Retinal pigment epithelial cell (primary cell): ENCODE data around the gene MSANTD1.

ENCODE experiments used
- DNase-seq: peaks from one replicate; pipeline ENCODE4 v3.0.0-alpha.2; 2010; ENCODE audit warnings: low read depth
- H3K4me3 ChIP-seq: 2 replicates; pipeline ENCODE4 v1.5.1; 2011; ENCODE audit warnings: mild to moderate bottlenecking, low read length, control low read depth, moderate library complexity
- TF ChIP-seq, protein P1 (sequence below): conservative IDR thresholded peaks from 2 replicates; pipeline ENCODE4 v1.5.1; 2011; ENCODE audit warnings: low read depth, low read length, control low read depth, inconsistent platforms

MSANTD1 gene

DNA sequence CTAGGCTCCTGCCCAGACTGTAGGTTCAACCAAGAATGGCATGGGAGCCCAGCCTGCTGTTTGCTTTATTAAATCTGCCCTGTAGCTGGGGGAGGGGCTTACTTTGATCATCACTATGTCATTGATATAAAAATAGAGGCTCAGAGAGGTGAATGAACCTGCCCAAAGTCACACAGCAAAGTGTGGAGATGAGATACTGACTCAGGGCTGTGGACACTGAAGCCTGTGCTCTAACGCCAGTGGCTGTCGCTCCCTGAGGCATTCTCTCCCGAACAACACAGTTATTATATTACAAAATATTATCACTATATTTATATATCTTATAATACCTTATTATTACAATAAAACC, 3.5 kb downstream of the MSANTD1 start:
- no peak overlapping the region for H3K4me3 ChIP-seq
- TF ChIP-seq, protein P1, sequence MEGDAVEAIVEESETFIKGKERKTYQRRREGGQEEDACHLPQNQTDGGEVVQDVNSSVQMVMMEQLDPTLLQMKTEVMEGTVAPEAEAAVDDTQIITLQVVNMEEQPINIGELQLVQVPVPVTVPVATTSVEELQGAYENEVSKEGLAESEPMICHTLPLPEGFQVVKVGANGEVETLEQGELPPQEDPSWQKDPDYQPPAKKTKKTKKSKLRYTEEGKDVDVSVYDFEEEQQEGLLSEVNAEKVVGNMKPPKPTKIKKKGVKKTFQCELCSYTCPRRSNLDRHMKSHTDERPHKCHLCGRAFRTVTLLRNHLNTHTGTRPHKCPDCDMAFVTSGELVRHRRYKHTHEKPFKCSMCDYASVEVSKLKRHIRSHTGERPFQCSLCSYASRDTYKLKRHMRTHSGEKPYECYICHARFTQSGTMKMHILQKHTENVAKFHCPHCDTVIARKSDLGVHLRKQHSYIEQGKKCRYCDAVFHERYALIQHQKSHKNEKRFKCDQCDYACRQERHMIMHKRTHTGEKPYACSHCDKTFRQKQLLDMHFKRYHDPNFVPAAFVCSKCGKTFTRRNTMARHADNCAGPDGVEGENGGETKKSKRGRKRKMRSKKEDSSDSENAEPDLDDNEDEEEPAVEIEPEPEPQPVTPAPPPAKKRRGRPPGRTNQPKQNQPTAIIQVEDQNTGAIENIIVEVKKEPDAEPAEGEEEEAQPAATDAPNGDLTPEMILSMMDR, result no peak
- DNase-seq, result no peak

DNA sequence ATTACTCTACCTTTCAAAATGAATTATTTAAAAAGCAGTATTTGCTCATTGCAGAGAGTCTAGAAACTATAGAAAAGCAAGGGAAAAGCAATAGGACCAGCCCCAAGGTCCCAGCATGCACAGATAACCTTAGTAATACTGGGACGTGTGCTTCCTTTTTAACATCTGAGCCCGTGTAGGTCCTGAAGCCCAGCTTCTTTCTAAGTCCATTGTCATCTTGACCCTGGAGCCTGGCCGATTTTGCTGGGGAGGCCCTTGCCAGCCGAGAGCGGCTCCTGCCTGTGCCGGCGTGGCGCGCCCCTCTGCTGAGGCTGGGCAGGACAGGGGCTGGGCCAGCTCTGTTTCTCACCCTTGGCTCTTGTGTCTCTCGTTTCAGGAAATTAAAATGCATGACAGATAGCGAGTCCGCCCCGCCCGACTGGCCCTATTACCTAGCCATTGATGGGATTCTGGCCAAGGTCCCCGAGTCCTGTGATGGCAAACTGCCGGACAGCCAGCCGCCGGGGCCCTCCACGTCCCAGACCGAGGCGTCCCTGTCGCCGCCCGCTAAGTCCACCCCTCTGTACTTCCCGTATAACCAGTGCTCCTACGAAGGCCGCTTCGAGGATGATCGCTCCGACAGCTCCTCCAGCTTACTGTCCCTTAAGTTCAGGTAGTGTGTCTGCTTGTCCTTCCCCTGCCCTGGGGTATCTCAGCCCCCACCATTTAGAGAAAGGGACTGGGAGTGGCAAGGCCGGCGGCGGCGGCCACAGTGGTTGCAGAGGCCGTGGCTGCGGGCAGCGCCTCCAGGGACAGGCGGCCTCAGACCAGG, 4.1 kb downstream of the MSANTD1 start:
- H3K4me3 ChIP-seq, result no peak overlapping the region
- TF ChIP-seq, protein P1, result no peak
- DNase-seq, result no peak

DNA sequence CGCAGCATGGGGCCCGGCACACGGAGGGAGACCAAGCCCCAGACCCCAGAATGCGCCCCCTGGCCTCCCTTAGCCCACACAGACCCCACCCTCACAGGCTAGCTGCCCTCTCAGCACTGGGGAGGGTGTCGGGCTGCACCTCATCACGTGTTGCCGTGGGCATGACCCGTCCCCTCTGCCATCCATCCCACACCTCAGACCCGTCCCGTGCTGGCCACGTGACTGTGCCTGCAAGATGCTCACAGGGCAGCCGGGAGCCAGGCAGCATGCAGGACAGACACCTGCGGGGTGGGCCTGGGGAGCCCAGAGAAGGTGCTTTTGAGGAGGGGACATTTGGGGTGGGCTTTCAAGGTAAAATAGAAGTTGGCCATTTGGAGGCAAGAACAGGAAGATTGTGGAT, 4.8 kb downstream of the MSANTD1 start:
- no peak overlapping the region for H3K4me3 ChIP-seq
- TF ChIP-seq, protein P1, result no peak
- no peak for DNase-seq

DNA sequence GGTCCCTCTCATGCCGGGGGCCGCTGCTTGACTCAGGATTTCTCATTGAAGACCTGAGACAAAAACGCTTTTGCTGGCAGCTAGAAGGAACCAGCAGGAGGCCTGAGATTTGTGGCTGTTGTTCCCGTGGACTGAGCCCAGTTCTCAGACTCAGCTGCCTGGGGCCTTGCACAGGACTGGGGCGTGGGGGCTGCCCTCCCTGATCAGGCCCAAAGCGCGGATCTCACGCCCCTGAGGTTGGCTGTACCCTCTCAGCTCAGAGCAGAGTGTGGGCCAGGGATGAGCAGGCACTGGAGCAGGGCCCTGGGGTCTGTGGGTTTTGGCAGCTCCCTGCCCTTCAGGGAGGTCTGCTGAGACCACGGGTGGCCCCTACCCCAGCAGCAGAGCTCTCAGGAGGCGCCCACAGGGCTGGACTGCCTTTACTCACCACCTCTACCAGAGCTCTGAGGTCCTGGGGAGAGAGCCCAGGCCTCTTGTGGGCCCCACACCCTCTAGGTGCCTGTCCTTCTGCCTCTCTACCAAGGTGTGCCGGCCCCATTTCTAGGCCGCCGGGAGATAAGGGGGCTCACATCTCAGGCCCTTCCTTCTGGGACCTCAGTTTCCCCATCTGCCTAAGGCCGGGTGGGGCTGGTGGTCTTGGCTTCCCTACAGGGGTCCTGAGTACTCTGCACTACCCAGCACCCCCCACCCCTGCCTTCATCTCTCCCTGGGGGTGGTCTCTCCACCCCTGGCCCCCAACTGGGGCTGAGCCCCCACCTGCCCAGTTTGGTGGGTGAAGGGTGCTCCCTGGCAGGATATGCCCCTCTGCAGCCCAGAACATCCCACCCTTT, 5.6 kb downstream of the MSANTD1 start:
- TF ChIP-seq, protein P1, result no peak
- no peak for DNase-seq
- H3K4me3 ChIP-seq, result no peak overlapping the region

DNA sequence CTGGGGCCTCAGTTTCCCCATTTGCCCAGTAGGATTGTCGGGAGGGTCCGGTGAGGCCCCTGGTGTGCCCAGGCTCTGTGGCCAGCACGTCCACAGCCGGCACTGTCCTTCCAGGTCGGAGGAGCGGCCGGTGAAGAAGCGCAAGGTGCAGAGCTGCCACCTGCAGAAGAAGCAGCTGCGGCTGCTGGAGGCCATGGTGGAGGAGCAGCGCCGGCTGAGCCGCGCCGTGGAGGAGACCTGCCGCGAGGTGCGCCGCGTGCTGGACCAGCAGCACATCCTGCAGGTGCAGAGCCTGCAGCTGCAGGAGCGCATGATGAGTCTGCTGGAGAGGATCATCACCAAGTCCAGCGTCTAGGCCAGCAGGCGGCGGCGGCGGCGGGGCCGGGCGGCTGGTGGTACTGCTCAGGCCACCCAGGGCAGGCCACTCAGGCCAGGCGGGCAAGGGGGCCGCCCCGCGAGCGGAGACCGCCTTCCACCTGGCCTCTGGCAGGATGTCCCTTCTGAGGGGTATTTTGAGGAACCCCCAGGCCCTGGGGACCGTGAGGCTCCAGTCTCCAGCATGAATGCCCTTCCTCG, 6.7 kb downstream of the MSANTD1 start:
- TF ChIP-seq, protein P1, result no peak
- no peak for DNase-seq
- H3K4me3 ChIP-seq, result no peak overlapping the region

DNA sequence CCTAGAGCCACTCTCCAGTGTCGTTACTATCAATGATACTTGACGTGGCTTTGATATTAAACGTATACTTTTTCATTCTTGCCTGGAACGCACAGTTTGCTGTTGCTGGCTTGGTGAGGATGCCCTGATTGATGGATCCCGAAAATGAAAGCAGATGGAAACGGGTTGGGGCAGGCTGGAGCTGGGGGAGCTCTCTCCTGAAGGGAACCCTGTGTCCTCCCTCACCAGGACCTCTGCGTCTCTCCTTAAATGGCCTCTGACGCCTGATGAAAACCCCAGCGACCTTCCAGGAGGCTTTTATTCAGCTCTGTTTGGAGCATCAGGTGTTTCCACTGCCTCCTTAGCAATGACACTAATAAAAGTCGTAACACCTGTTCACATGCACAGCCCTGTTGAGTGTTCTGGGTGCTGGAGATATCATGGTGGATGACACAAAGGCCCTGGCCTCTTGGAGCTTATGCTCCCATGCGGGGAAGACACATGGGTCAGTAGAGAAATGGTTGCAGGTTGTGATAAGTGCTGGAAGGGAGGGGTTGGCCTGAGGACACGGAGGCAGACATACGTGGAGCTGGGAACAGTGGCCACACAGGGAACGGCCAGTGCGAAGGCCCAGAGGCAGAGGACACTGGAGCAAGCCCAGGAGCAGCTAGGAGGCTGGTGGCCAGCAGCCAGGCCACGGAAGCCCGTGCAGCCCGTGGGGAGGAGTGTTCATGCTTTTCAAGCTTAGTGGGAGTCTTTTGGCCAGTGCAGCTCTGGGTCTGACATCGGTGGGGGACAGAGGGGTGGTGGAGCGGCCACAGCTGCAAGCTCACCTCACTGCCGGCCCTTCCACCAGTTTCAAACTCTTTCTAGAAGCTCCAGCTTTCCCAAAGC, 7.5 kb downstream of the MSANTD1 start:
- no peak overlapping the region for H3K4me3 ChIP-seq
- no peak for DNase-seq
- TF ChIP-seq, protein P1, result no peak
